Osteoblast (primary cell): ENCODE results near the gene LMO7. TPM values are rescaled to one million over a fixed set of nuclear protein-coding genes. Genes with fewer than 3 reads are reported as not detected.
A peak's percentile ranks its signal among the peaks of the same experiment; 100 is the strongest.

Experiments used
- DNase-seq: peaks from one replicate; pipeline ENCODE4 v3.0.0; 2011; ENCODE audit warnings: low spot score, mixed read lengths; ENCODE audit not compliant: insufficient read length; ENCODE audit errors: missing footprints
- H2AFZ ChIP-seq: 2 replicates; pipeline ENCODE4 v1.6.0; 2011; ENCODE audit warnings: mild to moderate bottlenecking, low read length
- H3K27ac ChIP-seq: 2 replicates; pipeline ENCODE4 v1.5.1; 2011; ENCODE audit warnings: mild to moderate bottlenecking, low read depth, low read length, moderate library complexity
- H3K27me3 ChIP-seq: 2 replicates; pipeline ENCODE4 v1.6.0; 2012; ENCODE audit warnings: mild to moderate bottlenecking, control low read depth, inconsistent platforms, low read length, moderate library complexity; ENCODE audit not compliant: insufficient read depth
- H3K36me3 ChIP-seq: 2 replicates; pipeline ENCODE4 v1.5.1; 2011; ENCODE audit warnings: mild to moderate bottlenecking, low read length, control low read depth, moderate library complexity; ENCODE audit not compliant: insufficient read depth
- H3K4me1 ChIP-seq: 2 replicates; pipeline ENCODE4 v1.5.1; 2011; ENCODE audit warnings: mild to moderate bottlenecking, low read length, control low read depth, moderate library complexity; ENCODE audit not compliant: insufficient read depth
- H3K4me2 ChIP-seq: 2 replicates; pipeline ENCODE4 v1.6.0; 2011; ENCODE audit warnings: mild to moderate bottlenecking, low read length; ENCODE audit not compliant: insufficient read depth
- H3K4me3 ChIP-seq: fragments of 200-600 bp; sonication (generic); 3 replicates; pipeline ENCODE4 v1.5.1; 2012; ENCODE audit warnings: mild to moderate bottlenecking, low read length, inconsistent platforms; ENCODE audit not compliant: insufficient read depth
- H3K79me2 ChIP-seq: 2 replicates; pipeline ENCODE4 v1.6.0; 2012; ENCODE audit warnings: mild to moderate bottlenecking, low read length, control low read depth, inconsistent platforms; ENCODE audit not compliant: insufficient read depth
- H3K9me3 ChIP-seq: 2 replicates; pipeline ENCODE4 v1.5.1; 2011; ENCODE audit warnings: low read depth, low read length, control low read depth
- H4K20me1 ChIP-seq: 2 replicates; pipeline ENCODE4 v1.6.0; 2012; ENCODE audit warnings: mild to moderate bottlenecking, low read length, control low read depth; ENCODE audit not compliant: insufficient read depth
- total RNA-seq: library from RNA; depleted of rRNA; stranded (reverse); fragments of >200 nt; gene quantifications from 2 replicates; pipeline ENCODE4 v1.2.3, GENCODE V29; 2012
- TF ChIP-seq, protein P1 (sequence below): IDR thresholded peaks from 2 replicates; pipeline ENCODE4 v1.5.1; 2011; ENCODE audit warnings: mild to moderate bottlenecking, low read depth, low read length, moderate library complexity; ENCODE audit errors: extremely low read depth

LMO7 gene
- total RNA-seq, 1 donor, result 536 TPM

DNA sequence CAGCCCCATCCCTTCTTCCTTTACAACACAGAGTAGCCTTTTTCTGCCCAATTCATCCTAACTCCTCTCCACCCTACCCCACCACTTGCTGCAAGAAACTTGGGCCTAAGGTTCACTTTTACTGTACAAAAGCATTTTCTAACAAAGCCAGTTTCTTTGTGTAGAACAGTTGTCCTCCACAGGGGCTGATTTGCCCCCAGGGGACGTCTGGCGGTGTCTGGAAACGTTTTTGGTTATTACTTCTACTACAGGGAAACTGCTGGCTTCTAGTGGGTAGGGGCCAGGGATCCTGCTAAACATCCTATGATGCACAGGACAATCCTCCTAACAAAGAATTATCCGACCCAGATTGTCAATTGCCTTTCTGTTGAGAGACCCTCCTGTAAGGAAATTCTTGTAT, 7.3 kb upstream of the LMO7 start:
- Histone ChIP-seq H3K27ac (no peak overlapping the region), H3K4me1 (peaks cover 33% of the 10 kb centered on the region), H3K4me2 (no peak overlapping the region), H3K27me3 (no peaks in the 10 kb centered on the region), H3K9me3 (no peaks in the 10 kb centered on the region), H2AFZ (no peak overlapping the region), H3K79me2 (peaks cover 85% of the 10 kb centered on the region), H4K20me1 (no peaks in the 10 kb centered on the region), H3K36me3 (peaks cover 50% of the 10 kb centered on the region), H3K4me3 (no peak overlapping the region)
- TF ChIP-seq, protein P1, sequence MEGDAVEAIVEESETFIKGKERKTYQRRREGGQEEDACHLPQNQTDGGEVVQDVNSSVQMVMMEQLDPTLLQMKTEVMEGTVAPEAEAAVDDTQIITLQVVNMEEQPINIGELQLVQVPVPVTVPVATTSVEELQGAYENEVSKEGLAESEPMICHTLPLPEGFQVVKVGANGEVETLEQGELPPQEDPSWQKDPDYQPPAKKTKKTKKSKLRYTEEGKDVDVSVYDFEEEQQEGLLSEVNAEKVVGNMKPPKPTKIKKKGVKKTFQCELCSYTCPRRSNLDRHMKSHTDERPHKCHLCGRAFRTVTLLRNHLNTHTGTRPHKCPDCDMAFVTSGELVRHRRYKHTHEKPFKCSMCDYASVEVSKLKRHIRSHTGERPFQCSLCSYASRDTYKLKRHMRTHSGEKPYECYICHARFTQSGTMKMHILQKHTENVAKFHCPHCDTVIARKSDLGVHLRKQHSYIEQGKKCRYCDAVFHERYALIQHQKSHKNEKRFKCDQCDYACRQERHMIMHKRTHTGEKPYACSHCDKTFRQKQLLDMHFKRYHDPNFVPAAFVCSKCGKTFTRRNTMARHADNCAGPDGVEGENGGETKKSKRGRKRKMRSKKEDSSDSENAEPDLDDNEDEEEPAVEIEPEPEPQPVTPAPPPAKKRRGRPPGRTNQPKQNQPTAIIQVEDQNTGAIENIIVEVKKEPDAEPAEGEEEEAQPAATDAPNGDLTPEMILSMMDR, result no peak
- no peak for DNase-seq

DNA sequence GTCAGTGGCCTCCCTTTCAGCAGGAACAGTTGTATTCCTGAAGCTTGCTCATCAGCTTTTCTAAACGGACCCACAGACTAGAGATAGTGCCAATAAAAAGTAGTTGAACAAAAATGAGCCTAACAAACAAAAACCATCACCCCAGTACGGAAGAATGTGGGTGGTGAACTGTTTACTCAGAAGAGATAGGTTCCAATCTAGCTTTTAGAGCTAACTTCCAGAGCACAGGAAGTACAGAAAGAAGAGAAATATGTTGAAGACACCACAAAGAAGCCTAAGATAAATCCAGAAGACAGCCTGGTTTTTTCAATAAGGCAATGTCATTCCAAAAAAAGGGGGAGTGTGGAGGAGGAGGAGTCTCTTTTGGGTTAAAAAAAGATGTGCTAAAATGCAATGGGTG, 2.8 kb upstream of the LMO7 start:
- Histone ChIP-seq H2AFZ (no peak overlapping the region), H3K27ac (peak overlapping the region; percentile 40), H4K20me1 (peaks cover 13% of the 10 kb centered on the region), H3K4me1 (peaks cover 32% of the 10 kb centered on the region), H3K9me3 (no peaks in the 10 kb centered on the region), H3K4me3 (no peak overlapping the region), H3K4me2 (peak overlapping the region; percentile 52), H3K79me2 (peaks cover 76% of the 10 kb centered on the region), H3K27me3 (no peaks in the 10 kb centered on the region), H3K36me3 (peaks cover 32% of the 10 kb centered on the region)
- TF ChIP-seq, protein P1, result no peak
- peak; percentile 91 for DNase-seq

DNA sequence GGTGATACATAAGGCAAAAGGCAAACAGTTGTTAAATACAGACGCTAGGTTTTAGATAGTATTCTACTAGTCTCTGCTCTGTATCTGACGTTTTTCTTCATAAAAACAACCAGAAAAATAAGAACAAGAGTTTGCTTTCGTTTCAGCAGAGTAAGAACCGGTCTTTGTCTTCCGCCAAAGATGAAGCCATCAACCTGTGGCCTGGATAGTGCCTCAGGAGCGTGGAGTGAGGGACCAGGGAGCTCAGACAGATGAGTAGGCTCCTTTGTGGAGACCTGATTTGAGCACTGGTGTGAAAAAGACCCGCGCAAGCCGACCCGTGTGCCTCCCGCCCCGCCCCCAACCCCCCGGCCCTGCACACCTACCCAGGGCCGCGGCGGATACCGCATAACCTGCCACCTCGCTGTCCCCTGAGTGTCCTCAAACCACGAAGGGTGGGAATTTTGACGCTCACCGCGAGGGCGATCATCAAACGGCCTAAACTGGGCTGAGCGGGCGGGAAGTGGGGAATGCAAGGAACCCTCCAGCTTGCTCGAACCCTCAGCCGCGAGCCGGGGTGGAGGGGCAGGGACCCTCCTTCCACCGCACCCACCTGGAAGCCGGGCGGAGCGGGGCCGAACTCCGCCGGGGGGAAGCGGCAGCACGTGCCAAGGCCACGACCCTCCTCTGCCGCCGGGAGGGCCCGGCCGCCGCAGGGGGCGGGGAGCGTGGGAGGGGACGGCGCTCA, 866 bp upstream of the LMO7 start:
- Histone ChIP-seq H3K4me1 (peaks cover 33% of the 10 kb centered on the region), H3K27ac (peak overlapping the region; percentile 69), H3K36me3 (peaks cover 41% of the 10 kb centered on the region), H3K79me2 (peaks cover 76% of the 10 kb centered on the region), H3K27me3 (no peaks in the 10 kb centered on the region), H3K9me3 (no peaks in the 10 kb centered on the region), H4K20me1 (peaks cover 27% of the 10 kb centered on the region), H2AFZ (no peak overlapping the region), H3K4me2 (peak overlapping the region; percentile 79), H3K4me3 (peak overlapping the region; percentile 94)
- TF ChIP-seq, protein P1, result no peak
- DNase-seq, result peak; percentile 68

DNA sequence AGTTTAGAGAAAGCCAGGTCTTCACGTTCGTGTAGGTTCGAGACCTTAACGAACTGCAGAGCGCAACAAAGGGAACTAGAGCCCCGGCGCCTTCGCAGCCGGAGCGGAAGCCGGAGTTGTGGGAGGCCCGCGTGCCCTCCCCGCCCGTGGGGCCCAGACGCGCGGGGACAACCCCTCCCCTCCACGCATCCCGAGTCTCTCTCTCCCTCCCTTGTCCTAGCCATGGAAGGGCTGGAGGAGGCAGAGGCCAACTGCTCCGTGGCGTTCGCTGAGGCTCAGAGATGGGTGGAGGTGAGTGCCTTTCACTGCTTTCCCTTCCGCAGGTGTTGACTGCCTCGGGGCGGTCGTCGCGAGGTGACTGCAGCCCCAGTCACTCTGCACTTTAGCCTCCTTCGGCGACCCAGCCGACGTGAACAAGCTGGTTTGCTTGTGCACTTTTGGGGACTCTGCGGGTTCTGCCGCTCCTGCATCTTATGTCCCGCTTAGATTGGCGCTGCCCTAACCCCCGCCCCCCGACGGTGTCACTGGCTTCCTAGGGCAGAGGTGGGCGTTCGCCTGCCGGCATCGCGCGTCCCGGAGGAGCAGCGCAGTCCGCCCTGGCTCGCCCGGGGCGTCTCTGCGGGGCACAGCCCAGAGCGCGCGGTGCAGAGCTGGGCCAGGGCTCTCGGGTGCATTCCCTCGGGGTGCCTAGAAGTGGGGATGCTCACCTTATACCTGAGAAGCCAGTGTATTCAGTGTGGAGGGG, 478 bp downstream of the LMO7 start:
- H2AFZ ChIP-seq, result peak overlapping the region; percentile 64
- peaks cover 43% of the 10 kb centered on the region for H3K36me3 ChIP-seq
- no peaks in the 10 kb centered on the region for H3K27me3 ChIP-seq
- no peaks in the 10 kb centered on the region for H3K9me3 ChIP-seq
- H3K4me1 ChIP-seq, result peaks cover 46% of the 10 kb centered on the region
- H3K79me2 ChIP-seq, result peaks cover 77% of the 10 kb centered on the region
- TF ChIP-seq, protein P1, result no peak
- H3K27ac ChIP-seq, result peak overlapping the region; percentile 68
- peak overlapping the region; percentile 75 for H3K4me2 ChIP-seq
- H3K4me3 ChIP-seq, result peak overlapping the region; percentile 94
- peak; percentile 72 for DNase-seq
- H4K20me1 ChIP-seq, result peaks cover 41% of the 10 kb centered on the region
